Kidney (tissue), 14 donors: ENCODE data around the gene ACP7. TPM values are rescaled to one million over a fixed set of nuclear protein-coding genes. Genes with fewer than 3 reads are reported as not detected.
"Not testable (repeated sequence)": the region's sequence is repeated elsewhere in the genome, so short reads cannot be mapped to it uniquely, and the experiment has no call there.

Experiments
- DNase-seq, 5 donors: peaks; one replicate each; pipeline ENCODE4 v3.0.0-alpha.2; 2013 to 2020
- FAIRE-seq: peaks from 2 replicates; lab custom pipeline; 2012; peaks lifted over from hg19 to GRCh38; lab: Jason Lieb, UNC
- H3K27ac ChIP-seq, 2 donors: one replicate each; pipeline ENCODE4 v1.7.0; 2013; ENCODE audit warnings: low read depth in 2 of 2, low read length in 2 of 2, inconsistent platforms in 1 of 2
- H3K27me3 ChIP-seq: one replicate; pipeline ENCODE4 v1.7.1; 2013; ENCODE audit warnings: low read length, inconsistent platforms; ENCODE audit not compliant: control insufficient read depth, insufficient read depth
- H3K36me3 ChIP-seq, 3 donors: one replicate each; pipeline versions ENCODE4 v1.7.0 to v1.7.1; 2013; ENCODE audit warnings: low read length in 3 of 3, control low read depth in 1 of 3, inconsistent platforms in 1 of 3; ENCODE audit not compliant: insufficient read depth in 3 of 3, control insufficient read depth in 2 of 3
- H3K4me1 ChIP-seq, 3 donors: one replicate each; pipeline versions ENCODE4 v1.7.0 to v1.7.1; 2013; ENCODE audit warnings: low read length in 3 of 3, inconsistent platforms in 1 of 3, low read depth in 1 of 3; ENCODE audit not compliant: control insufficient read depth in 2 of 3, insufficient read depth in 2 of 3
- H3K4me3 ChIP-seq, 3 donors: one replicate each; pipeline versions ENCODE4 v1.7.0 to v1.8.1; 2013; ENCODE audit warnings: low read length in 3 of 3, control low read depth in 1 of 3, inconsistent platforms in 1 of 3
- H3K9ac ChIP-seq, 3 donors: one replicate each; pipeline versions ENCODE4 v1.7.0 to v1.7.1; 2013; ENCODE audit warnings: low read length in 3 of 3, control low read depth in 1 of 3, inconsistent platforms in 1 of 3
- H3K9me3 ChIP-seq, 3 donors: one replicate each; pipeline versions ENCODE4 v1.7.0 to v1.7.1; 2013; ENCODE audit warnings: low read length in 3 of 3, control low read depth in 1 of 3, inconsistent platforms in 1 of 3; ENCODE audit not compliant: control insufficient read depth in 2 of 3, insufficient read depth in 1 of 3
- CTCF ChIP-seq: IDR thresholded peaks from 3 replicates; pipeline ENCODE4 v1.5.1; 2012; ENCODE audit warnings: mild to moderate bottlenecking, moderate library complexity, borderline replicate concordance; ENCODE audit not compliant: insufficient read depth; ENCODE audit errors: extremely low read depth
- intact Hi-C: fragments of 100-400 bp; cut with DNase I; formaldehyde crosslinking; loops from one replicate; pipeline ENCODE4 v1.11.1; 2022
- polyA plus RNA-seq: library from polyadenylated mRNA; stranded (reverse); fragments of 350-450 nt; fragmentation: Illumina TruSeq; extraction: RNeasy Lipid Tissue Mini Kit (QIAGEN cat#74804); gene quantifications from one replicate; pipeline ENCODE4 v1.2.3, GENCODE V29; 2014; ENCODE audit warnings: low read depth, low replicate concordance; ENCODE audit not compliant: insufficient read depth
- total RNA-seq: library from RNA; stranded (reverse); fragmentation: NEBNext Ultra II Directional; extraction: Animal tissue kit (Norgen Biotek cat#: 25700); gene quantifications from one replicate; pipeline ENCODE4 v1.2.1, GENCODE V29; 2021
- donor health status: control.
- donor health status: control.
- donor health status: control.
- donor health status: control.
- donor health status: control.
- donor health status: DM: yes; HTN: yes; CAD: no.
- donor health status: Normal renal cell carcinoma (clear cell type).

ACP7 gene
- total and polyA plus RNA-seq, 2 donors from 2014 or later: 0.13 TPM; not detected in 1

- no peak overlapping the region for H3K9ac ChIP-seq
- no peak overlapping the region for H3K27ac ChIP-seq
- no peaks in the 10 kb centered on the region for H3K36me3 ChIP-seq
- TF ChIP-seq CTCF: no peak
- peaks cover 0 to 4% (median 0%) of the 10 kb centered on the region in 3 donors for H3K4me1 ChIP-seq
- intact Hi-C loops: no loop called here
- H3K4me3 ChIP-seq: no peak overlapping the region
- no peak for FAIRE-seq
- no peak for DNase-seq
- no peaks in the 10 kb centered on the region for H3K9me3 ChIP-seq
- H3K27me3 ChIP-seq: no peaks in the 10 kb centered on the region
Measured at GRCh38 chr19:39113199-39113598, 29.0 kb downstream of the ACP7 start.

GRCh38 chr19:39115105-39115847 is 31.1 kb downstream of the ACP7 start:
- intact Hi-C loops: no loop called here
- no peak overlapping the region for H3K9ac ChIP-seq
- peaks cover 0 to 4% (median 0%) of the 10 kb centered on the region in 3 donors for H3K4me1 ChIP-seq

GRCh38 chr19:39117023-39117422 is 32.9 kb downstream of the ACP7 start:
- H3K4me3 ChIP-seq, H3K36me3 ChIP-seq, DNase-seq, H3K27ac ChIP-seq, intact Hi-C loops, H3K9ac ChIP-seq, H3K4me1 ChIP-seq, FAIRE-seq, H3K27me3 ChIP-seq, H3K9me3 ChIP-seq: not testable (repeated sequence)

More at GRCh38 chr19:39115105-39115847, 31.1 kb downstream of the ACP7 start:
- Histone ChIP-seq H3K27me3 (no peaks in the 10 kb centered on the region), H3K27ac (no peak overlapping the region), H3K36me3 (no peaks in the 10 kb centered on the region), H3K4me3 (no peak overlapping the region), H3K9me3 (no peaks in the 10 kb centered on the region)
- FAIRE-seq: no peak
- peak in 1 of 5 donors; percentile 16 for DNase-seq
- no peak for TF ChIP-seq CTCF

- no peaks in the 10 kb centered on the region for H3K4me1 ChIP-seq
- no peak overlapping the region for H3K27ac ChIP-seq
- H3K4me3 ChIP-seq: no peak overlapping the region
- no peak overlapping the region for H3K9ac ChIP-seq
- FAIRE-seq (no peak), DNase-seq (no peak)
- no peaks in the 10 kb centered on the region for H3K27me3 ChIP-seq
- no peak for TF ChIP-seq CTCF
- H3K36me3 ChIP-seq: no peaks in the 10 kb centered on the region
- no peaks in the 10 kb centered on the region for H3K9me3 ChIP-seq
- intact Hi-C loops: loop anchor here (5.0 to 10.0 kb wide), 2 partner anchors 65 to 207 kb away; no protein-coding TSS in a partner anchor
Measured at GRCh38 chr19:39119830-39120229, 35.7 kb downstream of the ACP7 start.
